GM18909 (cell line): ENCODE results near the gene KIR3DL1.
"Not testable (repeated sequence)": the region's sequence is repeated elsewhere in the genome, so short reads cannot be mapped to it uniquely, and the experiment has no call there.

Experiments used
- ATAC-seq: cut with Tn5 transposase; IDR thresholded peaks from one replicate; pipeline ENCODE4 v1.9.1; 2021; ENCODE audit warnings: mild to moderate bottlenecking; ENCODE audit not compliant: unreplicated experiment, poor library complexity

Gene KIR3DL1

DNA sequence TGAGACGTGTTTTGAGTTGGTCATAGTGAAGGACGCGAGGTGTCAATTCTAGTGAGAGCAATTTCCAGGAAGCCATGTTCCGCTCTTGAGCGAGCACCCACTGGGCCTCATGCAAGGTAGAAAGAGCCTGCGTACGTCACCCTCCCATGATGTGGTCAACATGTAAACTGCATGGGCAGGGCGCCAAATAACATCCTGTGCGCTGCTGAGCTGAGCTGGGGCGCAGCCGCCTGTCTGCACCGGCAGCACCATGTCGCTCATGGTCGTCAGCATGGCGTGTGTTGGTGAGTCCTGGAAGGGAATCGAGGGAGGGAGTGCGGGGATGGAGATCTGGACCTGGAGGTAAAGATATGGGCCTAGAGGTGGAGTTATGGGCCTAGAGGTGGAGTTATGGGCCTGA lies at the start of gene KIR3DL1:
Gene KIR3DL1, plus strand, starts transcription at position 218 of the 400 bp plus-strand sequence.
- not testable (repeated sequence) for ATAC-seq

DNA sequence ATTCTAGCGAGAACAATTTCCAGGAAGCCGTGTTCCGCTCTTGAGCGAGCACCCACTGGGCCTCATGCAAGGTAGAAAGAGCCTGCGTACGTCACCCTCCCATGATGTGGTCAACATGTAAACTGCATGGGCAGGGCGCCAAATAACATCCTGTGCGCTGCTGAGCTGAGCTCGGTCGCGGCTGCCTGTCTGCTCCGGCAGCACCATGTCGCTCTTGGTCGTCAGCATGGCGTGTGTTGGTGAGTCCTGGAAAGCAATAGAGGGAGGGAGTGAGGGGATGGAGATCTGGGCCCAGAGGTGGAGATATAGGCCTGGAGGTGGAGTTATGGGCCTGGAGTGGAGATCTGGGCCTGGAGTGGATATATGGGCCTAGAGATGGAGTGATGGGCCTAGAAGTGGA lies 46.6 kb upstream of the KIR3DL1 start, which contains the start of gene KIR2DL1:
Gene KIR2DL1, plus strand, starts transcription at position 148 of the 400 bp plus-strand sequence. Its CDS starts 58 bp downstream, at position 206.
- not testable (repeated sequence) for ATAC-seq

DNA sequence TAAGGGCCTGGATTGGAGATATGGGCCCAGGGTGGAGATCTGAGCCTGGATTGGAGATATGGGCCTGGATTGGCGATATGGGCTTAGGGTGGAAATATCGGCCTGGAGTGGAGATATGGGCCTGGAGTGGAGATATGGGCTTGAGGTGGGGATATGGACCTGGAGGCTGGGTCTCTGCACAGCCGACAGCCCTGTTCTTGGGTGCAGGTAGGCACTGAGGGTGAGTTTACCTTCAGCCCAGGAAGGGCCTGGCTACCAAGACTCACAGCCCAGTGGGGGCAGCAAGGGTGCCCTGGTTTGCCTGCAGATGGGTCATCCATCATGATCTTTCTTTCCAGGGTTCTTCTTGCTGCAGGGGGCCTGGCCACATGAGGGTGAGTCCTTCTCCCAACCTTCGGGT lies 45.8 kb upstream of the KIR3DL1 start:
- ATAC-seq, result not testable (repeated sequence)

DNA sequence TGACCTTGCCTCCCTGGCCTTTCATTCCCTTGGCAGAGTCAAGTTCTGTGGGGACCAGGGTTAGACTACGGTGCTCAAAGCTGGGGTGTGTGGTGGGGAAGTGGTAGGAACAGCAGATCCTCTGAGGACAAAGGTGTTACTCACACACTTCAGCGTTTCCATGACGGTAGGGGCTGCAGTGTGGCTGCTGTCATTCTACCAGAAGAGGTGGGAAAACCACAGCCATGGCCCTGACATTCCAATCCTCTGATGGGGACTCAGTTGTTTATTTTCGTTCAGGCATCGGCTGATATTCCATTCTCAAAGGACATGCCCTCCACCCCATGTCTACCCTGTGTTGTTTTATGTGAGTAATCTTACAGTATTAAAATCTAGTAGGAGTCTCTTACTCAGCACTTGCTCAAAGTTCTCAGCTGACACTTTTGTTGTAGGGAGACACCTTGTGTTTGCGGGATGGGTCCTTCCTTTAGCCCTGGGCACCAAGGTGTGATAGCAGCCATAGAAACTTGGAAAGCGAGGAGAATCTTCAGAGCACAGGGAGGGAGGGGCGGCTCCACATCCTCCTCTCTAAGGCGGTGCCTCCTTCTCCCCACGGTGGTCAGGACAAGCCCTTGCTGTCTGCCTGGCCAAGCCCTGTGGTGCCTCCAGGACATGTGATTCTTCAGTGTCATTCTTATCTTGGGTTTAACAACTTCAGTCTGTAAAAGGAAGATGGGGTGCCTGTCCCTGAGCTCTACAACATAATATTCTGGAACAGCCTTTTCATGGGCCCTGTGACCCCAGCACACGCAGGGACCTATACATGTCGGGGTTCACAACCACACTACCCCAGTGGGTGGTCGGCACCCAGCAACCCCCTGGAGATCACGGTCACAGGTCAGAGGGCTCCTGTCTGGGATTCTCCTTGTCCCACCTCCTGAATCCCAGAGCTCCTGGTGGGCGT lies 45.0 kb upstream of the KIR3DL1 start:
- ATAC-seq, result not testable (repeated sequence)

DNA sequence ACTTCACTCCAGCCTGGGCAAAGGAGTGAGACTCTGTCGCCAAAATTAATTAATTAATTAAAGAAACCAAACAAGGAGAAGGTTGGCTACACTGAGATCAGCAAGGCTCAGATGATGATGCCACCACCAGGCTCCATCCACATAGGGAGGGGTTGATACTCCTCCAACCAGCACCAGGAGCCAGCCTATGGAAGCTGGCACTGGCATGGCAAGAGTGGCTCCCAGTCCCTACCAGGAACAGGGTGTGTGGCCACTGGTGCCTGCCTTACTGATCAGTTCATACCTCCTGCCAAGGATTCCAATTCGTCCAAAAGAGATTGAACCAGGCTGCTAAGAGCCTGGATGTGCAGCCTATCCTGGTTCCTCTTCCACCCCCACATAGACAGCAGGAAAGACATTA lies 43.6 kb upstream of the KIR3DL1 start:
- ATAC-seq, result not testable (repeated sequence)

DNA sequence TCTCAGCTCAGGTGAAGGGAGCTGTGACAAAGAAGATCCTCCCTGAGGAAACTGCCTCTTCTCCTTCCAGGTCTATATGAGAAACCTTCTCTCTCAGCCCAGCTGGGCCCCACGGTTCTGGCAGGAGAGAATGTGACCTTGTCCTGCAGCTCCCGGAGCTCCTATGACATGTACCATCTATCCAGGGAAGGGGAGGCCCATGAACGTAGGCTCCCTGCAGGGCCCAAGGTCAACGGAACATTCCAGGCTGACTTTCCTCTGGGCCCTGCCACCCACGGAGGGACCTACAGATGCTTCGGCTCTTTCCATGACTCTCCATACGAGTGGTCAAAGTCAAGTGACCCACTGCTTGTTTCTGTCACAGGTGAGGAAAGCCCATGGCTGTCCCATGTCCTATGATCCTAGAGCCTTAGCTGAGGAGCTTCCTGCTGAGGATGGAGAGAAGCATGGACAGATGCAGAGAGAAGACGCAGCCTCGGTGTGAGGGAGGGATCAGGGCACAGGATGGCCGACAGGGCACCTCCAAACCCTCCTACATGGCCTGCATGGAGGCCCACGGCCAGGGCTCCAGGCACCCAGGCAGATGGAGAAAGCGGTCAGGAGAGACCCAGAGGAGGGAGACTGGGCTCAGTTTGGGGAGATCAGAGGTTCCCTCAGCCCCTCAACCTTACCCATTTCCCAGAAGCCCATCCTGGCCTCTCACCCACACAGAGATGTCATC lies 41.0 kb upstream of the KIR3DL1 start:
- ATAC-seq, result not testable (repeated sequence)

DNA sequence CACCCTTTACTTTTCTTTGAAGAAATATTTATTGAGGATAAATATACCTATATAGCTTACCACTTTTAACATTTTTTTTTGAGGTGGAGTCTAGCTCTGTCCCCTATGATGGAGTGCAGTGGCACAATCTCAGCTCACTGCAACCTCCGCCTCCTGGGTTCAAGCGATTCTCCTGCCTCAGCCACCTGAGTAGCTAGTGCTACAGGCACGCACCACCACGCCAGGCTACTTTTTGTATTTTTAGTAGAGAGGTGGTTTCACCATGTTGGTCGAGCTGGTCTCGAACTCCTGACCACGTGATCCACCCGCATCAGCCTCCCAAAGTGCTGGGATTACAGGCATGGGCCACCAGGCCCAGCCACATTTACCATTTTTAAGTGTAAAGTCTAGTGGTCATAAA lies 40.4 kb upstream of the KIR3DL1 start:
- not testable (repeated sequence) for ATAC-seq

DNA sequence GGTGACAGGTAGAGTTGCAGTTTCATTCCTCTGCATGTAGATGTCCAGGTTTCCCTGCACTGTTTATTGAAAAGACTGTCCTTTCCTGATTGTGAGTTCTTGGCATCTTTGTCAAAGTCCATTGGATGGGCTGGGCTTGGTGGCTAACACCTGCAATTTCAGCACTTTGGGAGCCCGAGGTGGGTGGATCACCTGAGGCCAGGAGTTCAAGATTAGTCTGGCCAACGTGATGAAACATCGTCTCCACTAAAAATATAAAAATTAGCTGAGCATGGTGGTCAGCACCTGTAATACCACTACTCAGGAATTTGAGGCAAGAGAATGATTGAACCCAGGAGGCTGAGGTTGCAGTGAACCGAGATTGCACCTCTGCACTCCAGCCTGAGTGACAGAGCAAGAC lies 38.4 kb upstream of the KIR3DL1 start:
- ATAC-seq, result not testable (repeated sequence)

DNA sequence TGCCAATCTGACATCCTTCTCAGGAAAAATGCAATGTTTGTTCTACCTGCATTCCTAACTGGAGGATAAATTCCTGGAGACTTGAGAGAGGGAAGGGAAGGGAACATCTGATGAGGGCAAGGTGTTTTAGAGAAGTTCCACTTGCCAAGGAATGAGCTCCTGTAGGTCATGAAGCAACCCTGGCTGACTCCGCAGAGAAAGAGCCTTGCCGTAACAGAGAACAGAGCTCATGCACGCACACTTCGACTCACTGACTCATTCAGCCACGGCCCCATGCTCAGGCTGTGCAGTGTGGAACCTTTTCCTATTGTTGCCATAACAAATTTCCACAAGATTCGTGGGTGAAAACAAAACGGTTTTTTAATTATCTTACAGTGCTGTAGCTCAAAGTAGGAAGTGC lies 37.4 kb upstream of the KIR3DL1 start:
- ATAC-seq, result not testable (repeated sequence)

DNA sequence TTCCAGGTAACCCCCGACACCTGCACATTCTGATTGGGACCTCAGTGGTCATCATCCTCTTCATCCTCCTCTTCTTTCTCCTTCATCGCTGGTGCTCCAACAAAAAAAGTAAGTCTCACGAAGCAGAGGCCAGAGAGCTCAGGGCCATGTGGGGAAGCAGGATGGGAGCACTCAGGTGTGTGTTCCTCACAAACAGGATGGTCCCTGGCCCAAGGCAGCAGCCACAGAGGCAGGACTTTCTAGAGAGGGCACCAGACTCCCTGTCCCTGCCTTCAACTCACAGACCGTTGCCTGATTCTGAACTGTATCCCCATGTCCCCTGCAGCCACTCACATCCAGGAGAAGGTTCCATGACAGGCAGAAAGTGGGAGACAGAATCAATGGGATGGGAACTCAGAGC lies 33.4 kb upstream of the KIR3DL1 start:
- not testable (repeated sequence) for ATAC-seq

DNA sequence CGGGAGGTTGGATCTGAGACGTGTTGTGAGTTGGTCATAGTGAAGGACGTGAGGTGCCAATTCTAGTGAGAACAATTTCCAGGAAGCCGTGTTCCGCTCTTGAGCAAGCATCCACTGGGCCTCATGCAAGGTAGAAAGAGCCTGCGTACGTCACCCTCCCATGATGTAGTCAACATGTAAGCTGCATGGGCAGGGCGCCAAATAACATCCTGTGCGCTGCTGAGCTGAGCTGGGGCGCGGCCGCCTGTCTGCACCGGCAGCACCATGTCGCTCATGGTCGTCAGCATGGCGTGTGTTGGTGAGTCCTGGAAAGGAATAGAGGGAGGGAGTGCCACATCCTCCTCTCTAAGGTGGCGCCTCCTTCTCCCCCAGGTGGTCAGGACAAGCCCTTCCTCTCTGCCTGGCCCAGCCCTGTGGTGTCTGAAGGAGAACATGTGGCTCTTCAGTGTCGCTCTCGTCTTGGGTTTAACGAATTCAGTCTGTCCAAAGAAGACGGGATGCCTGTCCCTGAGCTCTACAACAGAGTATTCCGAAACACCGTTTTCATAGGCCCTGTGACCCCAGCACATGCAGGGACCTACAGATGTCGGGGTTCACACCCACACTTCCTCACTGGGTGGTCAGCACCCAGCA lies 30.1 kb upstream of the KIR3DL1 start:
- not testable (repeated sequence) for ATAC-seq

DNA sequence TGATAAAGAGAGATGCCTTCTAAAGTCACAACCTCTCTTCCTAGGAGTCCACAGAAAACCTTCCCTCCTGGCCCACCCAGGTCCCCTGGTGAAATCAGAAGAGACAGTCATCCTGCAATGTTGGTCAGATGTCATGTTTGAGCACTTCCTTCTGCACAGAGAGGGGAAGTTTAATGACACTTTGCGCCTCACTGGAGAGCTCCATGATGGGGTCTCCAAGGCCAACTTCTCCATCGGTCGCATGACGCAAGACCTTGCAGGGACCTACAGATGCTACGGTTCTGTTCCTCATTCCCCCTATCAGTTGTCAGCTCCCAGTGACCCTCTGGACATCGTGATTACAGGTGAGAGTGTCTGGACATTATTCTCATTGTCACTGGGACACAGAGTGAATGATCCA lies 28.1 kb upstream of the KIR3DL1 start:
- not testable (repeated sequence) for ATAC-seq

DNA sequence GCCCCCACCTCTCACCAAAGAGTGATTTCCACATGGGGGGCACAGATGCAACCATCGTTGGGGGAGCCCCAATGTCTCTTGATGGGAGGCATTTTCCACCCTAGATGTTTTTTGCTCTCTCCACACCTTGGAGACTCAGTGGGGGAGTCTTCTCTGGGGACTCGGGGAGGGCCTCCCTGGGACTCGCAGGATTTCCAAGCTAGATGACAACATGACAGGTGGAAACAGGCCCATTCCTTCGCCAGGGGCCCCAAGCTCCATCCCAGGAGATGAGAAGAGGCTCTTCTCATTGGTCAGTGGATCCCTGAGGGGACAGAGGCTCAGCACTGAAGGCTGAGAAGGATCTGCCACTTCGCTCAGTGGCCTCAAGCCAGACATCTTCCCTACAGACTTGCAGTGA lies 25.6 kb upstream of the KIR3DL1 start:
- ATAC-seq, result no peak

DNA sequence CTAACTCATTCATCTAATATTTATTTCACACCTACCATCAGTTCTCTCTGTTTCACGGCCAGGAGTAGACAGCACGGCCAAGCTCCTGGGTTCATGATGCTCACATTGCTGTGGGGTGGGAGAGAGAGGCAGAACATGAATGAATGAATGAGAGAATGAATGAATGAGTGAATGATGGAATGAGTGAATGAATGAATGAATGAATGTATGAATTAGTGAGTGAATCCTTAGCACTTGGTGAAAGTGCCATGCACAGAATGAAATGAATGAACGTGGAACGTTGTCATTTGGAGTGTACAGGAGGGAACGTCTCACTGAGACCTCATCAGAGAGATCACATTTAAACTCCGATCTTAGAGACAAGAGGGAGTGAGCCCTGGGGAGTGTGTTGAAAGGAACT lies 24.8 kb upstream of the KIR3DL1 start:
- ATAC-seq, result no peak

DNA sequence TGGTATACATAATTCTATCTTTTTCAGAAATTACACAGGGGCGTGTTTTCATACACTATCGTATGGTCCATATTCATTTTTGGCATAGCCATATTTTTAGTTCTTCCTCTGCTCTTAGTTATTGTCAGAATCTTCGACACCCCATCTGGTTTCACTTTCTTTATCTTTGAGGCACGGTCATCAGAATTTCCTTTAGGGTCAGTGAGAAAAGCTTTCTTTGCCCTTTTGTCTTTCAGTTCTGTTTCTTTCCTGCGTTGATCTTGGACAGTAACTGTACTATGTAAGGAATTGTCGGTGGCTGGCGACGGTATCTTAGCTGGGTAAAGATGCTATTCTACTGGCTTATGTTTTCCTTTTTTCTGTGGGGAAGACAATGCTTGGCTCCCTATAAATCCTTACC lies 23.5 kb upstream of the KIR3DL1 start:
- no peak for ATAC-seq

DNA sequence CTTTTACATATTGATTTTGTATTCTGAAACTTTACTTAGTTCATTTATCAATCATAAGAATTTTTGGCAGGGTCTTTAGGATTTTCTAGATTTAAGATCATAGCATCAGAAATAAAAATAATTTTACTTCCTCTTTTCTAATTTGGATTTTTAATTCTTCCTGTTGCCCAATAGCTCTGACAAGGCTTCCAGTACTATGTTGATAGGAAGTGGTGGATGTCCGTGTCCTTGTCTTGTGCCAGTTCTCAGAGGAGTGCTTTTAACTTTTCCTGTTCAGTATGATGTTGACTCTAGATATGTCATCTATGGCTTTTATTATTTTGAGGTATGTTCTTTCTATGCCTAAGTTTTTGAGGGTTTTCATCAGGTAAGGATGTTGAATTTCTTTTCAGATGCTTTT lies 20.5 kb upstream of the KIR3DL1 start:
- no peak for ATAC-seq

DNA sequence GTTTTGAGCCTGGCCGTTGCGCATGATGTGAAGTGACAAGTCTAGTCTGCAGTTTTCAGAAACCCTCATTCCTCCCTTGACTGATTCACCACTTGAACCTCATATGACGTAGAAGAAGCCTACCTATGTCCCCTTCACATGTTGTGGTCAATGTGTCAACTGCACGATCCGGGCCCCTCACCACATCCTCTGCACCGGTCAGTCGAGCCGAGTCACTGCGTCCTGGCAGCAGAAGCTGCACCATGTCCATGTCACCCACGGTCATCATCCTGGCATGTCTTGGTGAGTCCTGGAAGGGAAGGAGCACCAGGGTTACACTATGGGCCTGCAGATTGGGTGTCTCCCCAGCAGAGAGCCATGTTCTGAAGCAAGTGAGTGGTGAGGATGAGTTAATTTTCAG lies 12.9 kb upstream of the KIR3DL1 start, which contains the start of gene KIR2DL4:
Gene KIR2DL4, plus strand, starts transcription at position 201 of the 400 bp plus-strand sequence. Its CDS starts 42 bp downstream, at position 243.
- ATAC-seq, result no peak

DNA sequence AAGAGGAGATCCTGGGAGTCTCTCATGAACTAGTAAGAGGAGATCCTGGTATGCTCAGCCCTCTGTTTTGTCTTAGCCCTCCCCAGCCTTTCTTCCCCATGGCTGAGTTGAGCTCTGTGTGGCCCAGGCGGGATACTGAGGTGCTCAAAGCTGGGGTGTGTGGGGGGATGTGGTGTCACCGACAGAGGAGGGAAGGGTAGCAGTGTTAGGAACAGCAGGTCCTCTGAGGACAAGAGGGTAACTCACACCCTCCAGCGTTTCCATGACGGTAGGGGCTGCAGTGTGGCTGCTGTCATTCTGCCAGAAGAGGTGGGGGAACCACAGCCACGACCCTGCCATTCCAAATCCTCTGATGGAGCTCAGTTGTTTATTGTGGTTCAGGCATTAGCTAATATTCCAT lies 12.2 kb upstream of the KIR3DL1 start:
- ATAC-seq, result no peak

DNA sequence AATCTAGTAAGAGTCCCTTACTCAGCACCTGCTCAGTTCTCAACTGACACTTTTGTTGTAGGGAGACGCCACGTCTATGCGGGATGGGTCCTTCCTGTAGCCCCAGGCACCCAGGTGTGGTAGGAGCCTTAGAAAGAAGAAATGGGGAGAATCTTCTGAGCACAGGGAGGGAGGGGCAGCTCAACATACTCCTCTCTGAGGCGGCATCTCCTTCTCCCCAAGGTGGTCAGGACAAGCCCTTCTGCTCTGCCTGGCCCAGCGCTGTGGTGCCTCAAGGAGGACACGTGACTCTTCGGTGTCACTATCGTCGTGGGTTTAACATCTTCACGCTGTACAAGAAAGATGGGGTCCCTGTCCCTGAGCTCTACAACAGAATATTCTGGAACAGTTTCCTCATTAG lies 11.7 kb upstream of the KIR3DL1 start:
- ATAC-seq, result no peak

DNA sequence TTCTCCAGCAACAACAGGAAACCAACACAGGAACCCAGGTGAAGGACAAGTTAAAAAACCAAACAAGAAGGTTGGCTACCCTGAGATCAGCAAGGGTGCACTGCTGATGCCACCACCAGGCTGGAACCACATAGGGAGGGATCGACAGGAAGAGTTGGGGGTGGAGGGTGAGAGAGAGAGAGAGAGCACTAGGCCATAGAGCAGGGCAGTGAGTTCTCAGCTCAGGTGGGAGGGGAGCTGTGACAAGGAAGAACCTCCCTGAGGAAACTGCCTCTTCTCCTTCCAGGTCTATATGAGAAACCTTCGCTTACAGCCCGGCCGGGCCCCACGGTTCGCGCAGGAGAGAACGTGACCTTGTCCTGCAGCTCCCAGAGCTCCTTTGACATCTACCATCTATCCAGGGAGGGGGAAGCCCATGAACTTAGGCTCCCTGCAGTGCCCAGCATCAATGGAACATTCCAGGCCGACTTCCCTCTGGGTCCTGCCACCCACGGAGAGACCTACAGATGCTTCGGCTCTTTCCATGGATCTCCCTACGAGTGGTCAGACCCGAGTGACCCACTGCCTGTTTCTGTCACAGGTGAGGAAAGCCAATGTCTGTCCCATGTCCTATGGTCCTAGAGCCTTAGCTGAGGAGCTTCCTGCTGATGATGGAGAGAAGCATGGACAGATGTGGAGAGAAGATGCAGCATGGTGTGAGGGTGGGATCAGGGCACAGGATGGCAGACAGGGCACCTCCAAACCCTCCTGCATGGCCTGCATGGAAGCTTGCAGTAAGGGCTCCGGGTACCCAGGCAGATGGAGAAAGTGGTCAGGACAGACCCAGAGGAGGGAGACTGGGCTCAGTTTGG lies 10.4 kb upstream of the KIR3DL1 start:
- ATAC-seq, result no peak
